Measurements from ENCODE around the gene CFAP161.

Gene CFAP161

GRCh38 chr15:81170511-81170910 lies 36.4 kb downstream of the CFAP161 start:
- WGBS, 2 experiments (ENCODE audit: insufficient coverage in 2 of 2) = no CpG with 5 or more reads among the region's 3 CpGs
- H3K36me3 ChIP-seq (ENCODE audit: control insufficient read depth, insufficient read depth, low read length) = no peaks in the 10 kb centered on the region
- H3K4me3 ChIP-seq (ENCODE audit: extremely low read depth, insufficient read depth, low read length, poor library complexity, severe bottlenecking) = no peak overlapping the region
- peaks cover under 1% of the 10 kb centered on the region for H3K4me1 ChIP-seq (ENCODE audit: control insufficient read depth, insufficient read depth, low read length, poor library complexity, severe bottlenecking)
- no peak overlapping the region for H3K27ac ChIP-seq (ENCODE audit: low read depth, low read length, severe bottlenecking)
- no peaks in the 10 kb centered on the region for H3K9me3 ChIP-seq (ENCODE audit: control insufficient read depth, low read length)

- no peak overlapping the region for H3K4me3 ChIP-seq (ENCODE audit: extremely low read depth, insufficient read depth, low read length, poor library complexity, severe bottlenecking)
- H3K9me3 ChIP-seq (ENCODE audit: control insufficient read depth, low read length) = no peaks in the 10 kb centered on the region
- H3K4me1 ChIP-seq (ENCODE audit: control insufficient read depth, insufficient read depth, low read length, poor library complexity, severe bottlenecking) = no peaks in the 10 kb centered on the region
- no peak overlapping the region for H3K27ac ChIP-seq (ENCODE audit: low read depth, low read length, severe bottlenecking)
- no peaks in the 10 kb centered on the region for H3K36me3 ChIP-seq (ENCODE audit: control insufficient read depth, insufficient read depth, low read length)
These were observed 37.2 kb downstream of the CFAP161 start for GRCh38 chr15:81171286-81171685.

GRCh38 chr15:81174125-81174791 lies 40.2 kb downstream of the CFAP161 start:
- Histone ChIP-seq H3K27ac (ENCODE audit: low read depth, low read length, severe bottlenecking) (no peak overlapping the region), H3K4me1 (ENCODE audit: control insufficient read depth, insufficient read depth, low read length, poor library complexity, severe bottlenecking) (no peaks in the 10 kb centered on the region), H3K9me3 (ENCODE audit: control insufficient read depth, low read length) (no peaks in the 10 kb centered on the region), H3K4me3 (ENCODE audit: extremely low read depth, insufficient read depth, low read length, poor library complexity, severe bottlenecking) (no peak overlapping the region), H3K36me3 (ENCODE audit: control insufficient read depth, insufficient read depth, low read length) (no peaks in the 10 kb centered on the region)
- 59 to 90% methylated on average over 2 of the region's 2 CpGs for WGBS, 2 experiments (ENCODE audit: insufficient coverage in 2 of 2)

- H3K36me3 ChIP-seq (ENCODE audit: control insufficient read depth, insufficient read depth, low read length) = no peaks in the 10 kb centered on the region
- H3K9me3 ChIP-seq (ENCODE audit: control insufficient read depth, low read length) = no peaks in the 10 kb centered on the region
- no peak overlapping the region for H3K27ac ChIP-seq (ENCODE audit: low read depth, low read length, severe bottlenecking)
- H3K4me3 ChIP-seq (ENCODE audit: extremely low read depth, insufficient read depth, low read length, poor library complexity, severe bottlenecking) = no peak overlapping the region
- no peaks in the 10 kb centered on the region for H3K4me1 ChIP-seq (ENCODE audit: control insufficient read depth, insufficient read depth, low read length, poor library complexity, severe bottlenecking)
- WGBS, 2 experiments (ENCODE audit: insufficient coverage in 2 of 2) = 88% methylated on average over 1 of the region's 1 CpG; no CpG with 5 or more reads in 1 of the 2 experiments
These were observed 40.8 kb downstream of the CFAP161 start for GRCh38 chr15:81174792-81175327.

GRCh38 chr15:81175496-81175895 lies 41.4 kb downstream of the CFAP161 start:
- Histone ChIP-seq H3K36me3 (ENCODE audit: control insufficient read depth, insufficient read depth, low read length) (no peaks in the 10 kb centered on the region), H3K4me3 (ENCODE audit: extremely low read depth, insufficient read depth, low read length, poor library complexity, severe bottlenecking) (no peak overlapping the region), H3K4me1 (ENCODE audit: control insufficient read depth, insufficient read depth, low read length, poor library complexity, severe bottlenecking) (no peaks in the 10 kb centered on the region), H3K27ac (ENCODE audit: low read depth, low read length, severe bottlenecking) (no peak overlapping the region), H3K9me3 (ENCODE audit: control insufficient read depth, low read length) (no peaks in the 10 kb centered on the region)
- WGBS, 2 experiments (ENCODE audit: insufficient coverage in 2 of 2) = 83% methylated on average over 1 of the region's 1 CpG

- WGBS, 2 experiments (ENCODE audit: insufficient coverage in 2 of 2) = 80 to 94% methylated on average over 11 of the region's 16 CpGs
- H3K36me3 ChIP-seq (ENCODE audit: control insufficient read depth, insufficient read depth, low read length) = no peaks in the 10 kb centered on the region
- H3K4me3 ChIP-seq (ENCODE audit: extremely low read depth, insufficient read depth, low read length, poor library complexity, severe bottlenecking) = no peak overlapping the region
- H3K9me3 ChIP-seq (ENCODE audit: control insufficient read depth, low read length) = no peaks in the 10 kb centered on the region
- no peak overlapping the region for H3K27ac ChIP-seq (ENCODE audit: low read depth, low read length, severe bottlenecking)
- H3K4me1 ChIP-seq (ENCODE audit: control insufficient read depth, insufficient read depth, low read length, poor library complexity, severe bottlenecking) = no peaks in the 10 kb centered on the region
These were observed 42.3 kb downstream of the CFAP161 start for GRCh38 chr15:81176291-81176893.

GRCh38 chr15:81178365-81178764 lies 44.3 kb downstream of the CFAP161 start:
- Histone ChIP-seq H3K4me3 (ENCODE audit: extremely low read depth, insufficient read depth, low read length, poor library complexity, severe bottlenecking) (no peak overlapping the region), H3K27ac (ENCODE audit: low read depth, low read length, severe bottlenecking) (no peak overlapping the region), H3K9me3 (ENCODE audit: control insufficient read depth, low read length) (no peaks in the 10 kb centered on the region), H3K36me3 (ENCODE audit: control insufficient read depth, insufficient read depth, low read length) (no peaks in the 10 kb centered on the region), H3K4me1 (ENCODE audit: control insufficient read depth, insufficient read depth, low read length, poor library complexity, severe bottlenecking) (no peaks in the 10 kb centered on the region)
- no CpG with 5 or more reads among the region's 2 CpGs for WGBS, 2 experiments (ENCODE audit: insufficient coverage in 2 of 2)

GRCh38 chr15:81181220-81181619 lies 47.1 kb downstream of the CFAP161 start:
- Histone ChIP-seq H3K4me3 (ENCODE audit: extremely low read depth, insufficient read depth, low read length, poor library complexity, severe bottlenecking) (no peak overlapping the region), H3K27ac (ENCODE audit: low read depth, low read length, severe bottlenecking) (no peak overlapping the region), H3K9me3 (ENCODE audit: control insufficient read depth, low read length) (no peaks in the 10 kb centered on the region), H3K36me3 (ENCODE audit: control insufficient read depth, insufficient read depth, low read length) (no peaks in the 10 kb centered on the region), H3K4me1 (ENCODE audit: control insufficient read depth, insufficient read depth, low read length, poor library complexity, severe bottlenecking) (no peaks in the 10 kb centered on the region)
- WGBS, 2 experiments (ENCODE audit: insufficient coverage in 2 of 2) = 82 to 92% methylated on average over 3 of the region's 3 CpGs

- Histone ChIP-seq H3K4me1 (ENCODE audit: control insufficient read depth, insufficient read depth, low read length, poor library complexity, severe bottlenecking) (no peaks in the 10 kb centered on the region), H3K9me3 (ENCODE audit: control insufficient read depth, low read length) (no peaks in the 10 kb centered on the region), H3K36me3 (ENCODE audit: control insufficient read depth, insufficient read depth, low read length) (no peaks in the 10 kb centered on the region), H3K4me3 (ENCODE audit: extremely low read depth, insufficient read depth, low read length, poor library complexity, severe bottlenecking) (no peak overlapping the region), H3K27ac (ENCODE audit: low read depth, low read length, severe bottlenecking) (no peak overlapping the region)
- 85 to 87% methylated on average over 7 to 8 of the region's 13 CpGs for WGBS, 2 experiments (ENCODE audit: insufficient coverage in 2 of 2)
These were observed 48.1 kb downstream of the CFAP161 start for GRCh38 chr15:81182031-81182755.

GRCh38 chr15:81182756-81183438 lies 48.8 kb downstream of the CFAP161 start:
- no peaks in the 10 kb centered on the region for H3K36me3 ChIP-seq (ENCODE audit: control insufficient read depth, insufficient read depth, low read length)
- no peaks in the 10 kb centered on the region for H3K9me3 ChIP-seq (ENCODE audit: control insufficient read depth, low read length)
- no peaks in the 10 kb centered on the region for H3K4me1 ChIP-seq (ENCODE audit: control insufficient read depth, insufficient read depth, low read length, poor library complexity, severe bottlenecking)
- 56 to 68% methylated on average over 10 to 11 of the region's 13 CpGs for WGBS, 2 experiments (ENCODE audit: insufficient coverage in 2 of 2)
- H3K4me3 ChIP-seq (ENCODE audit: extremely low read depth, insufficient read depth, low read length, poor library complexity, severe bottlenecking) = no peak overlapping the region
- H3K27ac ChIP-seq (ENCODE audit: low read depth, low read length, severe bottlenecking) = no peak overlapping the region
